ENCODE data around the gene CTAGE8.
"Not testable (repeated sequence)": the region's sequence is repeated elsewhere in the genome, so short reads cannot be mapped to it uniquely, and the experiment has no call there.

The CTAGE8 gene

DNA sequence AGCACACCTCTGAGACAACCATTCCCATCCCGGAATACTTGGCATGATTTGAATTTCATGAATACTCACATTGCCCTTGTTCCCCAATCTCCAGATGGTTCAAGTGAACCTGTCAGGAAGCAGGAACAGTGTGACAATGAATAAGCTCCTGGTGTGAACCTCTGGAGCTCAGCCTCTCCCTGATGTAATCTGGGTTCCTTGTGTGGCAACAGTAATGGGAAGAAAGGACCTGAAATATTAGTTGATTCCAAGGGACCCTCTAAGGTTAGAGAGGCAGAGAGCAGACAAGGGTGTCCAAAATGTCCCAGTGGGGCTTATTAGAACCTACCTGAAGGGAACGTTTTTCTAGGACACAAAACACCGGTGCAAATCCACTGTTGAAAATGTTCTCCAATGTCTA lies 13.0 kb downstream of the CTAGE8 start:
- no peak for DNase-seq

DNA sequence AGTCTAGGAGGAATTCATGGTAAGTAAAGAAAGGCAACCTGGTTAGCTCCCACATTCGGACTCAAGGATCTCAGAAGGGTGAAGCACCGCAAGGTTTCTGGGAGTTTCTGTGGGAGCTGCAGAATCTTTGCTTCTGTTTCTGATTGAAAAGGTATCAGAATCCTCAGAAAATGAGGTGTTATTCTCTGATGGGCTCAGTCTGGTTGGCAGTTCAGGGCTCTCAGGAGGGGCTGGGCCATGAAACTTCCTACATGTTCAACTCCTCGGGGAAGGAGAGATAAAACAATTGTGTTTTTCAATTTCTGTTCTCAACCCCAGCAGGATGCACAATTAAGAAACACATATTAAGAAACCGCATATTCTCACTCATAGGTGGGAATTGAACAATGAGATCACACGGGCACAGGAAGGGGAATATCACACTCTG lies 13.6 kb downstream of the CTAGE8 start:
- DNase-seq = no peak

DNA sequence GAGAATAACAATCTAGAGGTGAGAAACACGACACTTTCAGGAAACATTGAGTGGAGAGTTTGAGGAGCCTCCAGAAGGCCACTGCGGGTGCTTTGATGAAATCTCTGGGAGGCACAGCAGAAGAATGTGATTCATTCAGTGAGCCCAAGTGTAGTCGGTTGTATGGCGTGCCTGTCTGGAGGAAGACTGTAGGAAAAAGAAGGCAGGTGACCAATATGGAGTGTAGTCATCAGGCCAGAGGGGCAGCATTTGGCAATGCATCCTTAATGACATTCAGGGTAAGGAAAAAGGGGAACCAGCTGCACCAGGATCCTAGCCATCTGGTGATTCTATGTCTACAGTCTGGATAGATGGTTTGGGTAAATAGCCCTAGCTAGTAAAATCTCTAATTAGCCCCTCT lies 16.8 kb downstream of the CTAGE8 start:
- DNase-seq = not testable (repeated sequence)

DNA sequence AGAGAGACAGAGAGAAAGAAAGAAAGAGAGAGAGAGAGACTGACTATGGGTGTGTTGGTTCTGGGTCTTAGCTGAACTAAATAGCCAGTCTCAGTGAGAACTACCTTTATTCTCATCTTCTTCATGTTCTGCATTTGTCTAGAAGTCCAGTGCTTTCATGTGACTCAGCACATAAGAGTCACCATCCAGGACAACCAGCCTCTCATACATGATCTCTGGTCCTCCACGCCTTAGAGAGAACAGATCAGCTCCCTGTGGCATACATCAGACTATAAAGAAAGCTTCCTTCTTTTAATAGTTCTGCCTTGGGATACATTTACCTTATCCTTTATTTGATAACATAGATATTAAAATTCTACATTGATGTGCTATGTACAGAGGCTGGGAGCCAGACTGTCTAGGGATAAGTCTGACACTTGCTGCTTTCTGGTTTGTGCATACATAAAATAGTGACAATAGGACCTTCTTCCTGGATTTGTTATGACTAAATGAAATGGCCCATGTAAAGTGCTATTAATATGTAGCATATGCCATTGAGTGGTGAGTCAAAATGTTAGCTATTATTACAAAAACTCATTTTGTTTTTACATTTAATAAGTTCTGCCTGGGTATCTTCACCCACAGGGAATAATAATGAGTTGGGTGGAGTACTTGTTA lies 21.3 kb downstream of the CTAGE8 start:
- DNase-seq = not testable (repeated sequence)

DNA sequence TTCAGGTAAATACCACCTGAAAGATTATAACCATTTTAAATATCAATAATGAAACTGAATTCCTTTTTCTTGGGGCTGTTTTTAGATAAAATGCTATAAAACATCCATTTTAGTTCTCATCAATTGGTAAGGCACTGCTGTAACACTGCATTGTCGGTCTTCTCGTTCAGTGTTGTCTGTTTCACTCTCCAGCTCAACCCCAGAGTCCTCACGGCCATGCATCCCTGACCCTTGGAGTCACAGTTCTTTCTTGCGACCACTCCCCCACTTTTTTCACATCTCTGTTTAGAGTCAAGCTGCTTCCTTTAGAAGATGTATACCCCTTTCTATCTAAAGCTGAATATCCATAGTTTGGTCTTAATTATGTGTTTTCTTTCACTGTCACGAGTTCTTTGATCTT lies 22.1 kb downstream of the CTAGE8 start:
- DNase-seq = not testable (repeated sequence)

DNA sequence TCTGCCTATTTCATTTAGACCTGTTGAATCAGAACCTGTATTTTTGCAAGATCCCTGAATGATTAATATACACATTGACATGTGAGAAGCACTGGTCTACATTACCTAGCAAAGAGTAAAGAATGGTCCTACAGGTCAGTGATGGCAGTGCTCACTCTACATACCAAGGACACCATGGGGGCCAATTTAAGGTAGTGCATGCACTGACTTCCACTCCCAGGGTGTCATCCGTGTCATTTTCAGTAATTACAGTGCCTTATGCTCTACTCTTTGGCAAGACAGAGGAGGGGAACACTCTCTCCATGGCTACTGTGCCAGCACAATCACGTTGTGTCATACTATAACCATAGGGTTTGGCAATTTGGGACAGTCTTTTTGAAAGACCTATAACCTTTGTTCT lies 23.7 kb downstream of the CTAGE8 start:
- DNase-seq = not testable (repeated sequence)

DNA sequence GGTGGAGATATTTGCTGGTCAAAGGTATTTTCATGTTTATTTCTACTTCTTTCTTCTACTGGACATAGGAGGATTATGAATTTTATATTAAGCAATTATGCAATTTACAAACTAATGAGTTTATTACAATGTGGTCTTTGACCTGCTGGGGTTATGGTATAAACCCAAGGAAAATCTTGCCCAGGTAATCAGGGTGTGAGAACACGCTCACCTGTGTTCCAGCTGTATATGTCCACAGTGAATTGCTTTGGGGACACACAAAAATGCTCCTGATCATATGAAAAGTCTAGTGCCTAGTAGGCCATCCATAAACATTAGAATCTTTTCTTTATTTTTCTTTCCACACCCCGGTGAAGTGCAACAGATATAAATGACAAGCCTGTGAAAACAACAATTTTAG lies 29.7 kb downstream of the CTAGE8 start, which contains the start of gene OR2A42:
OR2A42 (minus strand) TSS at position 241 of the 400 bp plus-strand sequence. CDS start 6,762 bp downstream, outside the sequence.
- not testable (repeated sequence) for DNase-seq

DNA sequence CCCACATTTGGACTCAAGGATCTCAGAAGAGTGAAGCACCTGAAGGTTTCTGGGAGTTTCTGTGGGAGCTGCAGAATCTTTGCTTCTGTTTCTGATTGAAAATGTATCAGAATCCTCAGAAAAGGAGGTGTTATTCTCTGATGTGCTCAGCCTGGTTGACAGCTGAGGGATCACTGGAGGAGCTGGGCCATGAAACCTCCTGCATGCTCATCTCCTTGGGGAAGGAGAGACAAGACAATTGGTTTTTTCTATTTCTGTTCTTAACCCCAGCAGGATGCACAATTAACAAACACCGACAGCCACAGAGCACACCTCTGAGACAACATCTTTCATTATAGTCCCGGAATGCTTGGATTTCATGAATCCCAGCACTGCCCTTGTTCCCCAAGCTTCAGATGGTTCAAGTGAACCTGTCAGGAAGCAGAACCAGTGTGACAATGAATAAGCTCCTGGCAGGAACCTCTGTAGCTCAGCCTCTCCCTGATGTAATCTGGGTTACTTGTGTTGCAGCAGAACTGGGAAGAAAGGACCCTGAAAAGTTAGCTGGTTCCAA lies 30.5 kb downstream of the CTAGE8 start:
- not testable (repeated sequence) for DNase-seq

DNA sequence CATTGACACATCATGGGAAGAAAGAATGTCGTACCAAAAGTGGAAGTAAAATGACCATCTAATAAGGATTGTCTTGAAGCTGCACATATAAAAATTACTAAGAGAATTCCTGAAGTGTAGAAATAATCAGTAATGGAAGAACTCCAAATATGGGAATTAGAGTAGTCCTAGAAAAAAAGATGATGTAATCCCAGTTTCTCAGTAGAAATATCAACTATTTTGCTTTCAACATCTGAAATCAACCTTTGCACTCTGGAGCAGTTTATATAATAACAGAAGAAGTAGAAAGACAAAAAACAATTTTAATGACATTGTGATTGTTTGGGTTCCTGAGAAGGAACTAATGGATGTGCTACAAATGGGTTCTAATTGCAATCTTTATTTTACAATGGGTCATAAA lies 36.0 kb downstream of the CTAGE8 start:
- DNase-seq = not testable (repeated sequence)

DNA sequence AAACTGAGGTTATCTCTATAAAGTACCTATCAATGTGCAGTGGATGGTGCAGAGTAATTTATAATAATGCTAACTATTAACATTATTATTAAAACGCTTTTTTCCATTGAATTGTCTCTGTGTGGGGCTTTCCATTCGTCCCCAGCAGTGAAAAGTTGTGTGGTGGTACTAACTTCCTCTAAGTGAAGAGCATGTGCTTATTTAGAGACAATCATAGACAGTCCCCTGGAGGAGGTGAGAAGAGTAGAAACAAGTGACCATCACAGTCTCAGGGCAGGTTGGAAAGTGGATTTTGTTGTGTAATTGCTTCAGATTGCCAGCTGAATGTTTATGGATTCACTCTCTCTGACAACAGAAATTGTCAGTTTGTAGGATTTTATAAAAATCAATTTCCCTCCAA lies 38.1 kb downstream of the CTAGE8 start:
- DNase-seq = not testable (repeated sequence)

DNA sequence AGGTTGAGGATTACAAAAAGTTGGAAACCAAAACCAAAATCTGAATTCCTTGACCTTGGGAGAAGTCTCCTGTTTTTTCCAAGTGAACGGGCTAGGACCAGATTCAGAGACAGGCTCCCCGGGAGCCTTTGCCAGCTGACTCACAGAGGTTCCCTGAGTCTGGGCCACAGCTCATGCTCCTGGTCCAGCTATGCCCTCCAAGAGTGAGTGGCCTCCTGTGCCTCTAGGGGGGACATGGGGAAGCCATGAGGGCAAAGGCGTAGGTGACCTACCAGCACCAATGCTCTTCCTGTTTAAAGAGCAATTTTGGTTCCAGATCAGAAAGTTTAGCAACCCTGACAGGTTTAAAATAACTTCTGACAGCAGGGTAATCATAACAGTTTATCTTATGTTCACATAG lies 40.3 kb downstream of the CTAGE8 start:
- DNase-seq = not testable (repeated sequence)

DNA sequence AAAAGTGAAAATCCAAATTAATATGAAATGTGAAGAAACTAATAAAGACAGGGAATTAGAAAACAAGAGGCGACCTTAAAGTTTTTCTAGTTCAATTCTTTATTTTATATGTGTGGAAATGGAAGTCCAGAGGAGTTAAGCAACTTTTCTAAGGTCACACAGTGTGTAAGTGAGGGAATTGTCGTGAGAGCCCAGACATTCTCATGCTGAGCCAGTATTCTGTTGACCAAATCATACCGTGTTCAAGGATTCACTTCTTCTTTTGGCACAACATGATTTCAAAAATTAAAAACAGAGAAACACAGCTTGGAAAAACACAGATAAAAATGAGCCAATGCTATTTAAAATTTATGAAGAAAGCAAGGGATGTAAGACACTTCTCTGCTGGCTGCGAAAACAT lies 42.2 kb downstream of the CTAGE8 start:
- not testable (repeated sequence) for DNase-seq

DNA sequence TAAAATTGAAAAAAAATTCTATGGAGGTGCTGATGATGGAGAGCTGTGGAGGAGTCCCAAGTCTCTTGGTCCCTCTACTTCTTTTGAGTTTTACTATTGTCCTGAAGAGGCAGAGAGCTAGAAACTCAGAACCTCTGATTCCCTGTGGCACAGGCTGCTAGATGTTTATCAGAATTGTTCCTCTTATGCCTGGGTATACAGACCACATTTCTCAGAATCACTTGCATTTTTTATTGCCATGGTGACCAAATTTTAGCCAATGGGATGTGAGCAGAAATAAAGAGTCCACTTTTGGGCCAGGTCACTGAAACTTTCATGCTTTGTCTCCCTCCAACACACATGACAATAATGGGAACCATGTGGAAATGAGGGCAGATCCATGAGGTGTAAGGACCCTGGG lies 45.4 kb downstream of the CTAGE8 start:
- not testable (repeated sequence) for DNase-seq

DNA sequence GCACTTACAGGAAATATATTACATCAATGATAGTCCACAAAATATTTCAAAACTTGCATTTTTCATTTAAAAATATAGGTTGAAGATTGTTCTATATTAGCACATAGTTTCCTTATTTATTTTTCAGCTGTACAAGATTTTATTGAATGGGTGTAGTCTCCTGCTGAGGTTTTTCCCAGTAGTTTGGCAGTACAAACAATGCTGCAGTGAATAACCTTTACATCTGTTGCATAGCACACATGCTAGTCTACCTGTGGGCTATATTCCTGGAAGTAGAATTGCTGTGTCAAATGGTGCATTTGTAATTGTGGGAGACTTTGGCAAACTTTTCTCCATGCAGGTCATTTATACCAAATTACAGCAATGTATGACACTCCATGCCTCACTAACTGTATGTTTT lies 48.6 kb downstream of the CTAGE8 start:
- not testable (repeated sequence) for DNase-seq

DNA sequence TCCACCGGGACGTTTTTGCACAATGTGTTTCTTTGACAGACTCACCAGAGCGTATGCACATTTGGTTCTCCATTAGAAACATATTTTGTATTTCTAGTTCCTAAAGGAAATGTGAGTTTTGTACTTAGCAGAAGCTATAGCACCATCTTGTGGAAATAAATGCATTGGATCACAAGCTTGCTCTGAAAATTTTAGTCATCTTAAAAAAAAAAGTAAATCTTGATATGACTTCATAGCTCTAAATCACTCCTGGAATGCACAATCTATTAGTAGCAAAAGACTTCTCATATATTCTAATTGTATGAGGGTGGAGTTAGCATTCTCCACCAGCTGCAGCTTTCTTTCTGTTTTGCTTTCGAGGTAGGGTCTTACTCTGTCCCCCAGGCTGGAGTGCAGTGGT lies 49.9 kb downstream of the CTAGE8 start:
- not testable (repeated sequence) for DNase-seq

DNA sequence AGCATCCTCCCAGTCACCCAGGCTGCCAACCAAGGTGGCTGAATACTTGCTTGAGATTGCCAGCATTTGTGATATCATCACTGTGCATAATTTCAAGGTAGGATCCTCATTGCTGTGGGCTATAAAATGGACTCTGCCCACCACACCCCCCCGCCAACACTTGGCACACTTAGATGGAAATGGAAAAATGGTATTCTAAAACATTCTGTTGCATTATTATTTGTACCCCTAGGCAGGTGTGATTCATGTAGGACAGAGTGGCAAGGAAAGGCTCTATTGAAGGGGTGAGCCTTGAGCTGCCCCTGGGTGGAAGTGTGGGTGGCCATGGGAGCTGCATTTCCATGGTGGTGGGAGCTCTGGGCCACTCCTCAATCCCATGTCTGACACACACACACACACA lies 50.5 kb downstream of the CTAGE8 start:
- DNase-seq = not testable (repeated sequence)

DNA sequence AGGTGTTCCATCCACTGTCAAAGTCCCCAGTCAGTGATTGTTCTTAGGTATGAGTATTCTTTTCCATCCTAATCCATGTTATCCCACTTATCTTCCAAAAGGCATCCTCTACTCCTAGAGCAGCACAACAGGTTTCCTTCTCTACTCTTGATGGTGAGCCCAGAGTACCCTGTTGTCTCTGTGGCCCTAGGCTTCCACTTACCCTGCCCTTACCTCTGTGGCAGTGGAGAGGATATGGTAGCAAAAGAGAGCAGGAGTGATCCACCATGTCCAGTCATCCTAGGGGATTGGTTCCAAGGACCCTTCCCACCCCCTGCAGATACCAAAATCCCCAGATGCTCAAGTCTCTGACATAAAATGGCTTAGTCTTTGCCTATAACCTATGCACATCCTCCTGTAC lies 51.9 kb downstream of the CTAGE8 start:
- not testable (repeated sequence) for DNase-seq

Measured in NCI-H2081 treated with DMSO at 0.1 percent for 48 hours (cell line).